ENCODE data around the gene LGR4. TPM values are rescaled to one million over a fixed set of nuclear protein-coding genes. Genes with fewer than 3 reads are reported as not detected.

The LGR4 gene
- total RNA-seq, 1 donor, result 25.1 TPM

DNA sequence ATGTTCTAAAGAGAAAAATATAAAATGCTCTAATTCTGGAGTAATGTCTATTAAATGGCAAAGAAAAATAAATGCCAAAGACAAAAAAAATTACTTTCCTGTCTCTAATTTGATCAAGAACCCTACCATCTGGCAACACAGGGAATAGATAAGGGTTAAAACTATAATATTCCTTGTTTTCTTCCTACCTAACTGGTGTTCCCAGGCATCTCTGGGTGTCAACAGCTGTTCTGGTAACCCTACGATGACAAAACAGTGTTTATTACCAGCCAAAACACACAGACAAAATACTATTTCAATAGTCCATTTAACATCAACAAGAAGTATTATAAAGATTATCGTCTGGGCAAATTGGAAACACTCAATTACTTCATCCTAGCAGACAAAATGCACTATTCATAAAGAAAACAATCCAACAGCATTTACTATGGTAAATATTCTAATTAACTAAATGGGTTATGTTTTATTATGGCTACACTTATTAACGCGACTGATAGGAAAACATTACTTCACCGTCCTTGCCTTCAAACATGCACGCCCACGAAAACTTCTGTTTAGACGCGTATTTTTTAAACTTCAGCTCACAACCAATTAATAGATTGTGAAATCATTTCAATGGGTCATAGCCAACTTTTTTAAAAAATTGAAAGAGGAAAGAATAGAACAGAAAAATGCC is 50.6 kb downstream of the LGR4 start:
- no peak overlapping the region for H3K4me3 ChIP-seq (ENCODE audit: low read depth, low read length)
- TF ChIP-seq, protein P1, sequence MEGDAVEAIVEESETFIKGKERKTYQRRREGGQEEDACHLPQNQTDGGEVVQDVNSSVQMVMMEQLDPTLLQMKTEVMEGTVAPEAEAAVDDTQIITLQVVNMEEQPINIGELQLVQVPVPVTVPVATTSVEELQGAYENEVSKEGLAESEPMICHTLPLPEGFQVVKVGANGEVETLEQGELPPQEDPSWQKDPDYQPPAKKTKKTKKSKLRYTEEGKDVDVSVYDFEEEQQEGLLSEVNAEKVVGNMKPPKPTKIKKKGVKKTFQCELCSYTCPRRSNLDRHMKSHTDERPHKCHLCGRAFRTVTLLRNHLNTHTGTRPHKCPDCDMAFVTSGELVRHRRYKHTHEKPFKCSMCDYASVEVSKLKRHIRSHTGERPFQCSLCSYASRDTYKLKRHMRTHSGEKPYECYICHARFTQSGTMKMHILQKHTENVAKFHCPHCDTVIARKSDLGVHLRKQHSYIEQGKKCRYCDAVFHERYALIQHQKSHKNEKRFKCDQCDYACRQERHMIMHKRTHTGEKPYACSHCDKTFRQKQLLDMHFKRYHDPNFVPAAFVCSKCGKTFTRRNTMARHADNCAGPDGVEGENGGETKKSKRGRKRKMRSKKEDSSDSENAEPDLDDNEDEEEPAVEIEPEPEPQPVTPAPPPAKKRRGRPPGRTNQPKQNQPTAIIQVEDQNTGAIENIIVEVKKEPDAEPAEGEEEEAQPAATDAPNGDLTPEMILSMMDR (IDR thresholded peaks at IDR 0.05; ENCODE audit: insufficient read depth, low read length), result no peak
- no peak for DNase-seq (ENCODE audit: low read depth)

DNA sequence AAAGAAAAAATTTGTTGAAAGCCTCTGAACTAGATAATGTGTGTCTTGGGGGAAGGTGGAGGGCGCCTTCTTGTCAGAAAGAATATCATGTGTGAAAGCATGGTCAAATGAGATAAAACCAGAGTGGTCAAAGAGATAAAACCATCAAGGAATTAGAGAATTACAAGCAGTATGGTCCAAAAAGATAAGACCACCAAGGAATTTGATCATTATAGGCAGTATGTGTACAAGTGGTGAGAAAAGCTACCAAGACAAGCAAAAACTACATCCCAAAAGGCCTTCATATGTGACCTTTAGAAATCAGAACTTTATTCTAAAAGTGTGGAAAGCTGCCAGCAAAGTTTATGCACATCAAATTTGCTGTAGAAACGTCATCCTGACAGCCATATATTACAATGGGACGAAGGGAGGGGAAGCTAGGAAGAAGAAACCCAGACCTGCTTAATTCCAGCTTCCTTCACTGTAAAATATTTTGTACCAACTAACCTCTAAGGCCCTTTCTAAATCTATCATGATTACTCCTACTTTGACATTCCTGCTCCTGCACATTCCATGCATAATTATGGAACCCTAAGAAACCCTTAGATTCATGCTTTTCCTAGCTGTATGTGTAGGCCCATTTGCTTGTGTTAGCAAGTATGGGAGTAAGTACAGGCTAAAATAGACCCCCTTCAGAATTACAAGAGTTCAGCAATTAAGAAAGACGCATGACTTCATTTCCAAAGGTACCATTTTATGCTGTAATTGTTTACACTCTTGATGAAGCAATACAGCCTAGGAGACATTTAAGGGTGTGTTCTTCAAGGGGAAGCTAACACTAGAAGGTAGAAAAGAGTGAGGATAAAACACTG is 51.6 kb downstream of the LGR4 start:
- no peak for DNase-seq (ENCODE audit: low read depth)
- TF ChIP-seq, protein P1 (IDR thresholded peaks at IDR 0.05; ENCODE audit: insufficient read depth, low read length), result no peak
- H3K4me3 ChIP-seq (ENCODE audit: low read depth, low read length), result no peak overlapping the region

DNA sequence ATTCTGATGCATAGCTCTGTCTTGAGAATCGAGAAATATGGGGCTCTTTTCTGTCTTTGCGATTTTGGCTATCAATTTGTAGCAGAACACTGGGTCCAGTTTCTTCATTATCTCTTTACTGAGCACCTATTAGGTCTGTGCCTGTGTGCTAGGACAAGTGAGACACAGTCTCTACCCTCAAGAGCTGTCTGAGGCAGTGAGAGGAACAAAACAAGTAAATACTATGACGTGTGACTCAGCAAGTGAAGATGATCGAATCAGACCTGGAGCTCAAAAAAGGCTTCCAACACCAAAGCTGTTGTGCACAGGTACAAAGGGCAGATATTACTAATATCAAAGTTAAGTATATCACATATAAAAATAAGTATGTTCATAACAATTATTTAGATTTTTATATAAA is 52.4 kb downstream of the LGR4 start:
- no peak overlapping the region for H3K4me3 ChIP-seq (ENCODE audit: low read depth, low read length)
- TF ChIP-seq, protein P1 (IDR thresholded peaks at IDR 0.05; ENCODE audit: insufficient read depth, low read length), result no peak
- DNase-seq (ENCODE audit: low read depth), result no peak

DNA sequence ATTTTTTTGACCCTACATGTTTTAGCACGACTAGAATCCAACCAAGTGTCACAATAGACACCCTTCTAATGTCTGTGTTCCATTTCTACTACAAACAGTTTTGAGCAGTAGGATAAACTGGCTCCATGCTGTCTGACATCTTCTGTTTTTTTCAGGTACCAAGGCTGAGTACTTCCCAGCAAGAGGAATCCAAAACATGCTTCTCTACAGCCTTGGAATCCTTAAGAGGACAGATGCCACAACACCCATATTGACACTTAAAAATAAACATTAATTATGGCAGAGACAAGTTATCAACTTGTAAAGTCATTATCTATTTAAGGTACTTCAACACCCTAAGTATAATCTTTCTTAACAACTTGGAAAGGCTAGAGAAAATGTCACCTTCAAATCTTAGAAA is 54.2 kb downstream of the LGR4 start:
- no peak for DNase-seq (ENCODE audit: low read depth)
- TF ChIP-seq, protein P1 (IDR thresholded peaks at IDR 0.05; ENCODE audit: insufficient read depth, low read length), result no peak
- H3K4me3 ChIP-seq (ENCODE audit: low read depth, low read length), result no peak overlapping the region

DNA sequence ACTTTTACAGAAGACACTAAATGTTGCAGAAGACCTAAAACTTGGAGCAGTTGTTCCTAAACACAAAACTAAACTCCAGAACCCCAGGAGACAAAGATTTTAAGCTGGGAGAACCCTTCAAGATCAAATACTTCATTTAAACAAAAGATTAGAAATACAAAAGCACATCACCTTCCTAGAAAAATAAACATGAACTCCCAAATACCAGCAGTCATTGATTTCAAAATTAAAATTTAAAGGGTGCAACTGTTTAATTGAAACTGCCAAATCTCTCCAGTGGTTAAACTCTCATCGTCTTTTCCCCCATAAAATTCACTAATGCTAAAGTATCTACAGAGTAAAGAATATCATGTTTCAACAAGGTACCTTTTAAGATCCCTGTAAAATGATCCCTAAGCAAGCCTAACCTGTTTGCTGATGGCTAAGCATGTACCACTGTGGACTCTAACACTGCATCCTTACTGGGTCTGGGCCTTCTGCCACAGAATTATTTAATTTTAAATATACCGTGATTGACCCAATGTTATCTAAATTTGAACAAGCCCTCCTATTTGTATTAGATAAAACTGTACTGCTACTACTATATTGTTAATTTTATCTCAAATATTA is 55.9 kb downstream of the LGR4 start:
- TF ChIP-seq, protein P1 (IDR thresholded peaks at IDR 0.05; ENCODE audit: insufficient read depth, low read length), result no peak
- DNase-seq (ENCODE audit: low read depth), result no peak

DNA sequence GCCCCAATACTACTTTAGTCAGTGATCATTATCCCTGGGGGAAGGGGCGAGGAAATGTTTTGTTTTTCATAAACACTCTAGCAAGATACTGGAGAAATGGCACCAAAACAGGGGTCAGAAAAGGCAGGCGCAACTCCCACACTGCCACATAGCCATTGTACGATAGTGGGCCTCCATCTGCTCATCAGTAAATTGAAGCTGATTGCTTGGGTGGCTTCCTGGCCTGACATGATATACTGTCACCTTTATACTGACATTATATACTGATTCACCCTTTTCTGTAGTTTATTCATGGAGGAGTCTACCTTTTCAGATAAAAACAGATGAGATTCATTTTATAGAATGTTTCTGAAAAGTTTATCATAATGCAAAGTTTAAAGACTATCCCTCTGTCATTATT is 57.9 kb downstream of the LGR4 start:
- H3K4me3 ChIP-seq (ENCODE audit: low read depth, low read length), result no peak overlapping the region
- no peak for DNase-seq (ENCODE audit: low read depth)
- TF ChIP-seq, protein P1 (IDR thresholded peaks at IDR 0.05; ENCODE audit: insufficient read depth, low read length), result no peak

More for the DNA sequence above, 55.9 kb downstream of the LGR4 start:
- no peak overlapping the region for H3K4me3 ChIP-seq (ENCODE audit: low read depth, low read length)

Data from fibroblast of the aortic adventitia (primary cell).